GM21737 (cell line): ENCODE measurements around the gene CUX1.
"Not testable (repeated sequence)": the region's sequence is repeated elsewhere in the genome, so short reads cannot be mapped to it uniquely, and the experiment has no call there.

Experiments used
- ATAC-seq: cut with Tn5 transposase; IDR thresholded peaks from one replicate; pipeline ENCODE4 v1.9.1; 2021; ENCODE audit warnings: mild to moderate bottlenecking, moderate library complexity; ENCODE audit not compliant: unreplicated experiment

The CUX1 gene

DNA sequence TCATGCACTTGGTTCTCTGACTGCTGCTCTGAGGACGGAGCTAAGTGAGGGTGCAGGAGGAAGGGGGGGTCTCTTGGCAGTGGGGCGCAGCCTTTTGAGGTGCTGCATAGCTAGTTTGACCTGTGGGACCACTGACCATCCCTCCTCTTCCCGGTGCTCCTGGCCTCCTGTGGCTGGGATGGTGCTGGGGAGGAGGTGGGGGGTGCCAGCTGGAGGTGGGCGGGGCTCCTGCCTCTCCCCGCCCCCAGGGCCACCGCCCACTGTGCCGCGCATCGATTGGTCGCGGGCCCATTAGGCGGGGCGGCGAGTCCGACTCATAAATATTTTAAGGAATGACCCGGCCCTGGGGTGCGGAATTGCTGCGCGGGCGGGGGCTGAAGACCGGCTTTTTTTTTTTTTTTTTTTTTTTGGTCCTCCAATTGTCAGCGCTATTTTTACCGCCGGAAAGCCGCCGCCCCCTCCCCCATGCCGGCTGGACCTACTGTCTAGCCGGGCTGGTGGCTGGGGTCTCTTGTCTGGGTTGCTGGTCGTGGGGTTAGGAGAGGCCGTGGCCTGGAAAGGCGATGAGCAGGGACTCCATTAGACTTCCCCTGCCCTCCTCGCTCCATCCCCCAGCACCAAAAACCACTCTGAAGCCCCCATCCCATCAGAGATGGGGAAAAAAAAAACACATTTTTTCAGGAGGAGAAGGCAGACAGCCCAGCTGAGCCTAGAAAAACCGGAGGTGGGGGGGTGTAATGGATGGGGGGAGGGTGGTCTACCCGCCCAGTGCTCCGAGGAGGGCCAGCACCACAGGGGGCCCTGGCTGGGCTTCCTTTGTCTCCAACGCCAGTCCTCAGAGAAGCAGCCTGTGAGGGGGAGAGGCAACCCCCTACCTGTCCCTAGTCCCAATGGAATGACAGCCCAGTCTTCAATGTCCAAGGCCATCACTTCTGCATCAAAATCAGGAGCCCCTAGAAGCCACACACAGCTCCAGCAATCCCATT lies 475.7 kb downstream of the CUX1 start:
- no peak for ATAC-seq

- no peak for ATAC-seq
Measured at GRCh38 chr7:102294589-102294988, 477.2 kb downstream of the CUX1 start.

DNA sequence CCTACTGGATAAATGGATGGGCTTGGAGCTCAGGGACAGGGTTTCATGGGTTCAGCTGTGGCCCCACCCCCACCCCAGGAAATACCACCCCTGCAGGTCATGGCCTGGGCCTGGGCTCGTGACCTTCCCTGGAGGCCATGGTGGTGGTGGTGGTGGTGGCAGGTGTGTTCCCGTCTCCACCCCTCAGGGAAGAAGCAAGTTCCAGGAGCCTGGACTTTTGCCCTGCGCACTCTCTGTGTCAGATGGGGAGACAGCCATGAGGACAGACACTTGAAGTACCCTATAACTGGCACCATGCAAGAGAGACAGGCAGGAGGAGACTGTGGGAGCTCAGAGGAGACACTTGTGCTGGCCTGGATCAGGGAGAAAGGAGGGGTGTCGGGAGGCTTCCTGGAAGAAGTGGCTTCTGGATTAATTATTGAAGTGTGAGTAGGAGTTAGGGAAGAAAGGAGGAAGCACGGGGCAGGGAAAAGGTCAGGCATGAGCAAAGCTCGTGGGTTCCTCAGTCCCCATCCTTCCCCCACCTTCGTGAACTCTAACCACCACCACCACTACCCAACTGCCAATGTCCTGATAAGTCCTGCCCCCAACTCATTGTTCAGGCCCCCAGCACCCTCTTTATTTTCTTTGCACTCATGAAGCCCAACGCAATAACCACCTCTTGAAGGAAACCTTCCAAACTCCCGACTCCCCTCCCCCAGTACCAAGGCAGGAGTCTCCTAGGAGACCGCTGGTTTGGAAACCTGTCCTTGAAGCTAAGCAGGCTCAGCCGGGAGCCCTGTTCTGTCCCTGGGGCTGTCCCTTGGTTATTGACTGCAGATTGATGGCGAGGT lies 478.1 kb downstream of the CUX1 start:
- ATAC-seq, result no peak

DNA sequence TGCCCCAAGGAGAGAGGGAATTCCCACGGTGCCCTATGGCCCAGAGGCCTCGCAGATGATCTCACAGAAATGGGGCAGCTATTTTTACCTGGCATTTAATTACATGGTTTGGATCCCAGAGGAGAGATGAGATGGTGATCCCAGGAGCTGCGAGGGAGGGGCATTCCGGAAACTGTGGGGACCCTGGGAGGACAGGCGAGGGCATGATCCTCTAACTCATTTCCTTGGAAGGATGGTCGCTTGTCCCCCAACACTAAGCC lies 478.7 kb downstream of the CUX1 start:
- no peak for ATAC-seq

- no peak for ATAC-seq
Measured at GRCh38 chr7:102296514-102296913, 479.1 kb downstream of the CUX1 start.

GRCh38 chr7:102297487-102298218 lies 480.2 kb downstream of the CUX1 start:
- no peak for ATAC-seq

- no peak for ATAC-seq
Measured at GRCh38 chr7:102300643-102301221, 483.3 kb downstream of the CUX1 start.

DNA sequence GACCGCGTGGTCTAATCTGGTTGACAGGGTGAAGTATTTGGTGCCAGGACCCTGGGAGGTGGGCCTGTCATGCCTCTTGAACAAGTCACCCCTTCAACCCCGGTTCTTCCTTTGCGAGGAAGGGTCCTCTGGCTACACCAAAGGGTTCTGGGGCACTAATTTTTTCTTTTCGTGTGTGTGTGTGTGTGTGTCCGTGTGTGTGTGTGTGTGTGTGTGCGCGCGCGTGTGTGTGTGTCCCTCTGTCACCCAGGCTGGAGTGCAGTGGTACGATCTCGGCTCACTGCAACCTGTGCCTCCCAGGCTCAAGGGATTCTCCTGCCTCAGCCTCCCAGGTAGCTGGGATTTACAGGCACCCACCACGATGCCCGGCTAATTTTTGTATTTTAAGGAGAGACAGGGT lies 483.9 kb downstream of the CUX1 start:
- not testable (repeated sequence) for ATAC-seq

DNA sequence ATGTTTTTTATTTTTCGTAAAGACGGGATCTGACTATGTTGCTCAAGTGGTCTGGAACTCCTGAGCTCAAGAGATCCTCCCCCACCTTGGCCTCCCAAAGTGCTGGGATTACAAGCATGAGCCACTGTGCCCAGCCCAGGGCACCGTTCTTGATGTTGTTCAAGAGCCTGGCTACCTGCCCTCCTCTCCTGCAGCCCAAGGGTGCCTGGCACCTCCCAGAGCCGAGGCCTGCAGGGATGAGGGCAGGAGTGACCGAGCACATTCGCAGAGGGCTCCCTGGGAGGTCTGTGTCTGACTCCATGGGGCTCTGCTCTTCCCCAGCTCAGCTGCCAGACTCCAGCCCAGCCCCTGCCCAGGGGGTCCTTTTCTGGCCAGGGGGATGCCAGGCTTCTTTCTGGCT lies 484.6 kb downstream of the CUX1 start:
- no peak for ATAC-seq

- ATAC-seq, result no peak
Measured at GRCh38 chr7:102303669-102304422, 486.4 kb downstream of the CUX1 start.

- ATAC-seq, result no peak
Measured at GRCh38 chr7:102304668-102305067, 487.2 kb downstream of the CUX1 start.

DNA sequence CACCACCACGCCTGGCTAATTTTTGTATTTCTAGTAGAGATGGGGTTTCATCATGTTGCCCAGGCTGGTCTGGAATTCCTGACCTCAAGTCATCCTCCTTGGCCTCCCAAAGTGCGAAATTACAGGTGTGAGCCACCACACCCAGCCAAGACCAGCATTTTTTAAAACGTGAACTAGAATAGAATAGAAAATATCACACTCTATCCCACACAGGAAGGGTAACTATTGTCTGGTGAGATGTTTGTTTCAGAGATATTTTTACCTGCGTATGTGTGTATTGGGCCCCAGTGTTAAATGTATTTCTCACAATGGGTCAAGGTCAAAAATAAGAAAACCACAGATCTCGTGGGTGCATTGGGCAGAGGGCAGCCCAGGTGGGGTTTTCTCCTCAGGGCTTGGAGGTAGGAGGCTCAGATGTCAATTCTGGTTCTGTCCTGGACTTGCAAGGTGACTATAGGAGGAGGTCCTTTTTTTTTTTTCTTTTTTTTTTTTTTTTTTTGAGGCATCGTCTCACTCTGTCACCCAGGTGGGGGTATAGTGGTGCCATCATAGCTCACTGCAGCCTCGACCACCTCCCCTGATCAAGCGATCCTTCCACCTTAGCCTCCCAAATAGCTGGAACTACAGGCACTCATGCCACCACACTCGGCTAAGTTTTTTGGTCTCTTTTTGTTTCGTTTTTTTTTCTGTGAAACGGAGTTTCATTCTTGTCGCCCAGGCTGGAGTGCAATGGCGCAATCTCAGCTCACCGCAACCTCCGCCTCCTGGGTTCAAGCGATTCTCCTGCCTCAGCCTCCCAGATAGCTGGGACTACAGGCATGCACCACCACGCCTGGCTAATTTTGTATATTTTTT lies 488.2 kb downstream of the CUX1 start:
- ATAC-seq, result peak; percentile 40

DNA sequence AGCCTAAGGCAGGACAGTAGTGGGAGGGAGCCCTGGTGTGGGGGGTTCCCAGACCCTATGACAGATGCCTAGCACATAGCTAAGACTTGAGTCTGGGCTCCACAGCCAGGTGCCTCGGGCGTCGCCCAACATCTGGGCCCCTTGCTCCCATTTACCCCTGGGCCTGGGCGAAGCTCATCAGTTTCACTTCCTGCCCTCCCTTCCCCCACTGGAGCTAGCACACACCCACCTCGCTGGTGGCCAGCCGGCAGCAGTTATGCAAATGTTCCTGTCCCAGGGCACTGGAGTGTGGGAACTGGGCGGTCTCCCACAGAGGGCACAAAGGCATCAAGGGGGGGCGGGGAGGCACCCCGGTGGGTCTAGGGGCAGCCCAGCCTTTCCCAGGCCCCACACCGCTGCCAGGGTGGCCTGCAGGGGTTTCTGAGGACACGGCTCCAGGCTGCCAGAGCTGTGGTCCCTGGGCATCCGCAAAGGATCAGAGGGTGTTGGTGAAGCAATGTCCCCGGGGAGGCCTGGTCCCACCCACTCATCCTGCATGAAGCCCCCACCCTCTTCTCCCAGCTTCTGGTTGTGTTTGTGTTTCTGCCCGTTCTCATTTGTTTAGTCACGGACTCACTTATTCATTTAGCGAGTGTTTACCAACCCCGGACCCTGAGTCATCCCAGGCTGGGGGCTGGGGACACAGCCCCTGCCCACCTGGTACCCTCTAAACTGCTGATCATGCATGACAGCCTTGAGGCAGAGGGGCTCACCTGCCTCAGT lies 489.7 kb downstream of the CUX1 start:
- peak; percentile 79 for ATAC-seq

DNA sequence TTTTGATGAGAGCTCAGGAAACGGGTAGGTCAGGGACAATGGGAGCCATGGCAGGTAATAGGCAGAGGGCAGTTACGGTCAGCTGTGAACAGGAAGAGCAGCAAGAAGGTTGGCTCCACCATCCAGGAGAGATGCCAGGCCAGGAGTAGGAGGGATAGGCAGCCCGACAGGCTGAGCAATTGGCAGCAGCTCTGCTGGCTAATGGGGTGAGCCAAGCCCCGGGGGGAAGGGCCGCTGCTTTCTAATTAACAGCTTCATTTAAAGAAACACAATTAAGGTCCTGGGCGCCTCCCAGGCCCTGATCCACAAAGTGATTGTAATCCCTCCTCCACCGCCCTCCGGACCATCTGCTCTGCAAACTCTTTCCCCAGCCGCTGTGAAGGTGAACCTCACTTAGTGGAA lies 493.0 kb downstream of the CUX1 start:
- ATAC-seq, result no peak

GRCh38 chr7:102312317-102312716 lies 494.9 kb downstream of the CUX1 start:
- ATAC-seq, result no peak

- no peak for ATAC-seq
Measured at GRCh38 chr7:102313997-102314780, 496.8 kb downstream of the CUX1 start.

DNA sequence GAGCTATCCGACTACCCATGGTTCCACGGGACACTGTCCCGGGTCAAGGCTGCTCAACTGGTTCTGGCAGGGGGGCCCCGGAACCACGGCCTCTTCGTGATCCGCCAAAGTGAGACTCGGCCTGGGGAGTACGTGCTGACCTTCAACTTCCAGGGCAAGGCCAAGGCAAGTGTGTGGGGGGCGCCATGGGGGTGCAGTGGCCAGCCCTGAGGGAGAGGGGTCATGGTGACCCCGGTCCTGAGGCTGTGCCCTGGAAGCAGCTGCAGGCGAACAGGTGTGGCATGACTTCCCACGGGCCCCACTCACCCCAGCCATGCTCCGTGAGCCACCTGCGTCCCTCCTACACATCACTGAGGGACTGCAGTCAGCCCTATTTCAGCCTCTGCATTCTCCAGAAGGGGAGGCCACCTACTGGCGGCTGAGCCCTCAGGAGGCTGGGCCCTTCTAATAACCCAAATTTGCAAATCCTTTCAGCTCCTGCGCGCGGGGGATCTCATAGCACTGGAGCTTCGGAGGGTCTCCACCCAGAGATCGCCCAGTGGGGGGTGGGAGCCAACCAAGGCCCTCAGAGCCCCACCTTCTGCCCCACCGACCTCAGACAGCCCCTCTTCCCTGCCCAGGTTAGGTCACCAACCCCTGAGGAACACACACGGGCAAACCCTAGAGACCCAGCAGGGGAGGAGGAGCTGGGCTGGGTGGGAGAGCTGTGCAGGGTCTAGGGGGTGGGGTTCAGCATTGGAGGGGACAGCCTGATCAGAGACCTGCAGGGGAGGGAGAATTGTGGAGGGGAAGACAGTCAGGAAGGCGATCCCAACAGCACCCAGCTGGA lies 500.0 kb downstream of the CUX1 start:
- ATAC-seq, result no peak
